Erythroblast (primary cell): ENCODE results near the gene ADGRG3.

ENCODE experiments used
- GATA1 ChIP-seq: IDR thresholded peaks from 2 replicates; pipeline ENCODE4 v1.6.1; 2011; ENCODE audit warnings: low read depth, mild to moderate bottlenecking, control low read depth, low read length, moderate library complexity
- POLR2A ChIP-seq: IDR thresholded peaks from 2 replicates; pipeline ENCODE4 v1.6.1; 2011; ENCODE audit warnings: mild to moderate bottlenecking, low read length

GRCh38 chr16:57657228-57657627 is 10.9 kb upstream of the ADGRG3 start:
- TF ChIP-seq POLR2A, result no peak
- TF ChIP-seq GATA1, result no peak
